ENCODE results near the gene SYT3.

SYT3 gene

GRCh38 chr19:50647879-50648615 is 8.4 kb upstream of the SYT3 start:
- H3K4me2 ChIP-seq (ENCODE audit: low read depth, low read length, poor library complexity, severe bottlenecking), result no peak overlapping the region
- H3K9me2 ChIP-seq (replicated peaks; ENCODE audit: low read depth, low read length), result no peaks in the 10 kb centered on the region
- H3K36me3 ChIP-seq (ENCODE audit: insufficient read depth, low read length), result no peaks in the 10 kb centered on the region
- no peaks in the 10 kb centered on the region for H3F3A ChIP-seq (ENCODE audit: low read depth)
- H3K79me2 ChIP-seq (ENCODE audit: insufficient read depth, low read length), result no peaks in the 10 kb centered on the region
- H3K9ac ChIP-seq (ENCODE audit: low read depth, low read length, poor library complexity, severe bottlenecking), result no peak overlapping the region
- H3K9me3 ChIP-seq (ENCODE audit: insufficient read depth, low read depth, low read length), result no peaks in the 10 kb centered on the region
- H3K4me1 ChIP-seq (ENCODE audit: insufficient read depth, low read length, poor library complexity, severe bottlenecking), result peaks cover 3% of the 10 kb centered on the region
- no peaks in the 10 kb centered on the region for H3K27me3 ChIP-seq (ENCODE audit: insufficient read depth, low read length, poor library complexity, severe bottlenecking)
- TF ChIP-seq CTCF (conservative IDR thresholded peaks at IDR 0.05; ENCODE audit: low read length), result no peak
- no peak for TF ChIP-seq EZH2phosphoT487 (IDR thresholded peaks at IDR 0.05; ENCODE audit: borderline replicate concordance)
- no peak overlapping the region for H2AFZ ChIP-seq (ENCODE audit: low read length)
- no peak overlapping the region for H3K4me3 ChIP-seq (ENCODE audit: low read length, poor library complexity, severe bottlenecking)
- H4K20me1 ChIP-seq (ENCODE audit: insufficient read depth, low read length, poor library complexity, severe bottlenecking), result no peaks in the 10 kb centered on the region

- H2AFZ ChIP-seq (ENCODE audit: low read length), result no peak overlapping the region
- no peaks in the 10 kb centered on the region for H3K9me2 ChIP-seq (replicated peaks; ENCODE audit: low read depth, low read length)
- no peaks in the 10 kb centered on the region for H3F3A ChIP-seq (ENCODE audit: low read depth)
- H4K20me1 ChIP-seq (ENCODE audit: insufficient read depth, low read length, poor library complexity, severe bottlenecking), result no peaks in the 10 kb centered on the region
- TF ChIP-seq EZH2phosphoT487 (IDR thresholded peaks at IDR 0.05; ENCODE audit: borderline replicate concordance) (no peak), CTCF (conservative IDR thresholded peaks at IDR 0.05; ENCODE audit: low read length) (no peak)
- H3K9me3 ChIP-seq (ENCODE audit: insufficient read depth, low read depth, low read length), result no peaks in the 10 kb centered on the region
- no peak overlapping the region for H3K9ac ChIP-seq (ENCODE audit: low read depth, low read length, poor library complexity, severe bottlenecking)
- H3K4me2 ChIP-seq (ENCODE audit: low read depth, low read length, poor library complexity, severe bottlenecking), result no peak overlapping the region
- no peaks in the 10 kb centered on the region for H3K36me3 ChIP-seq (ENCODE audit: insufficient read depth, low read length)
- H3K27me3 ChIP-seq (ENCODE audit: insufficient read depth, low read length, poor library complexity, severe bottlenecking), result no peaks in the 10 kb centered on the region
- H3K4me1 ChIP-seq (ENCODE audit: insufficient read depth, low read length, poor library complexity, severe bottlenecking), result peaks cover 3% of the 10 kb centered on the region
- no peak overlapping the region for H3K4me3 ChIP-seq (ENCODE audit: low read length, poor library complexity, severe bottlenecking)
- no peaks in the 10 kb centered on the region for H3K79me2 ChIP-seq (ENCODE audit: insufficient read depth, low read length)
Measured at GRCh38 chr19:50646074-50646807, 6.6 kb upstream of the SYT3 start.

- no peaks in the 10 kb centered on the region for H3F3A ChIP-seq (ENCODE audit: low read depth)
- no peak for TF ChIP-seq EZH2phosphoT487 (IDR thresholded peaks at IDR 0.05; ENCODE audit: borderline replicate concordance)
- TF ChIP-seq CTCF (conservative IDR thresholded peaks at IDR 0.05; ENCODE audit: low read length), result no peak
- no peaks in the 10 kb centered on the region for H4K20me1 ChIP-seq (ENCODE audit: insufficient read depth, low read length, poor library complexity, severe bottlenecking)
- H3K4me3 ChIP-seq (ENCODE audit: low read length, poor library complexity, severe bottlenecking), result no peak overlapping the region
- H3K9ac ChIP-seq (ENCODE audit: low read depth, low read length, poor library complexity, severe bottlenecking), result no peak overlapping the region
- H3K4me2 ChIP-seq (ENCODE audit: low read depth, low read length, poor library complexity, severe bottlenecking), result no peak overlapping the region
- no peaks in the 10 kb centered on the region for H3K27me3 ChIP-seq (ENCODE audit: insufficient read depth, low read length, poor library complexity, severe bottlenecking)
- H3K36me3 ChIP-seq (ENCODE audit: insufficient read depth, low read length), result no peaks in the 10 kb centered on the region
- no peaks in the 10 kb centered on the region for H3K9me2 ChIP-seq (replicated peaks; ENCODE audit: low read depth, low read length)
- no peak overlapping the region for H2AFZ ChIP-seq (ENCODE audit: low read length)
- no peaks in the 10 kb centered on the region for H3K79me2 ChIP-seq (ENCODE audit: insufficient read depth, low read length)
- H3K4me1 ChIP-seq (ENCODE audit: insufficient read depth, low read length, poor library complexity, severe bottlenecking), result peaks cover 3% of the 10 kb centered on the region
- no peaks in the 10 kb centered on the region for H3K9me3 ChIP-seq (ENCODE audit: insufficient read depth, low read depth, low read length)
Measured at GRCh38 chr19:50645107-50645506, 5.4 kb upstream of the SYT3 start.

Measured in Loucy (cell line).